ENCODE measurements around the gene MBTPS2. TPM values are rescaled to one million over a fixed set of nuclear protein-coding genes. Genes with fewer than 3 reads are reported as not detected.

Gene MBTPS2
- total RNA-seq (2022) (27.6 and 29.7 TPM in 2 replicates), Bru-seq, nascent RNA (percentile 76 among the genes with signal in this experiment), BruChase-seq, experiment 1, labeled RNA remaining after a 6-hour chase (percentile 85 among the genes with signal in this experiment), BruChase-seq, experiment 2, labeled RNA remaining after a 2-hour chase (percentile 75 among the genes with signal in this experiment)
- long read RNA-seq, full-length matches to known transcripts, result 30 of 39 reads
- long read RNA-seq, partial matches to known transcripts, result 4 of 39 reads
- long read RNA-seq, other reads (novel, unspliced or antisense), result 5 of 39 reads

- DNase-seq, result peak; percentile 84
- no TSS peak for BruUV-seq (replicated peaks)
- intact Hi-C loops (cut with micrococcal nuclease; ENCODE audit: unreplicated experiment), result loop anchor here (5.0 kb wide), 2 partner anchors 42 to 133 kb away; no protein-coding TSS in a partner anchor
- no peaks in the 10 kb centered on the region for H3K9me3 Mint-ChIP-seq (ENCODE audit: low read depth, unreplicated experiment)
- H3K36me3 Mint-ChIP-seq (ENCODE audit: insufficient read depth, unreplicated experiment), result peaks cover 15% of the 10 kb centered on the region
- no peak for TF ChIP-seq CTCF (IDR thresholded peaks at IDR 0.05; ENCODE audit: unreplicated experiment)
- no peaks in the 10 kb centered on the region for H3K27me3 Mint-ChIP-seq (ENCODE audit: unreplicated experiment)
- peak within 1 kb of the TSS; percentile 86 for H3K4me3 Mint-ChIP-seq (ENCODE audit: low read depth, unreplicated experiment)
- no peaks in the 10 kb centered on the region for H3K4me1 Mint-ChIP-seq (ENCODE audit: low read depth, unreplicated experiment)
- CTCF ChIA-PET, result interaction anchor here (1.2 to 1.5 kb wide), 3 partner anchors 41 to 136 kb away, joined by 3 to 7 read pairs (median 3); no protein-coding TSS in a partner anchor
- H3K27ac Mint-ChIP-seq (ENCODE audit: unreplicated experiment), result peak within 1 kb of the TSS; percentile 83
Measured at GRCh38 chrX:21839334-21840192, at the start of gene MBTPS2. MBTPS2 (plus strand) TSS chrX:21839617; CDS start chrX:21839735, 118 bp downstream.

GRCh38 chrX:21798677-21799219, 40.7 kb upstream of the MBTPS2 start:
- CTCF ChIA-PET, result interaction anchor here (0.6 to 1.4 kb wide), 6 partner anchors 10 to 1427 kb away, joined by 3 to 5 read pairs (median 3); no protein-coding TSS in a partner anchor
- peaks cover 65% of the 10 kb centered on the region for H3K4me1 Mint-ChIP-seq (ENCODE audit: low read depth, unreplicated experiment)
- BruUV-seq (replicated peaks), result no TSS peak
- TF ChIP-seq CTCF (IDR thresholded peaks at IDR 0.05; ENCODE audit: unreplicated experiment), result no peak
- H3K4me3 Mint-ChIP-seq (ENCODE audit: low read depth, unreplicated experiment), result peak overlapping the region; percentile 28
- H3K27ac Mint-ChIP-seq (ENCODE audit: unreplicated experiment), result peak overlapping the region; percentile 95
- DNase-seq, result peak; percentile 81
- intact Hi-C loops (cut with micrococcal nuclease; ENCODE audit: unreplicated experiment), result loop anchor here (5.0 kb wide), 2 partner anchors 44 to 144 kb away; partner anchors contain the start of gene SMS
- H3K9me3 Mint-ChIP-seq (ENCODE audit: low read depth, unreplicated experiment), result no peaks in the 10 kb centered on the region
- H3K27me3 Mint-ChIP-seq (ENCODE audit: unreplicated experiment), result no peaks in the 10 kb centered on the region
- peaks cover 8% of the 10 kb centered on the region for H3K36me3 Mint-ChIP-seq (ENCODE audit: insufficient read depth, unreplicated experiment)

GRCh38 chrX:21799767-21800166, 39.6 kb upstream of the MBTPS2 start:
- no peaks in the 10 kb centered on the region for H3K9me3 Mint-ChIP-seq (ENCODE audit: low read depth, unreplicated experiment)
- intact Hi-C loops (cut with micrococcal nuclease; ENCODE audit: unreplicated experiment), result loop anchor here (5.0 kb wide), 2 partner anchors 43 to 143 kb away; partner anchors contain the start of gene SMS
- CTCF ChIA-PET, result no interaction called here
- no TSS peak for BruUV-seq (replicated peaks)
- H3K27me3 Mint-ChIP-seq (ENCODE audit: unreplicated experiment), result no peaks in the 10 kb centered on the region
- H3K4me1 Mint-ChIP-seq (ENCODE audit: low read depth, unreplicated experiment), result peaks cover 65% of the 10 kb centered on the region
- peak overlapping the region; percentile 95 for H3K27ac Mint-ChIP-seq (ENCODE audit: unreplicated experiment)
- H3K4me3 Mint-ChIP-seq (ENCODE audit: low read depth, unreplicated experiment), result peak overlapping the region; percentile 28
- TF ChIP-seq CTCF (IDR thresholded peaks at IDR 0.05; ENCODE audit: unreplicated experiment), result no peak
- H3K36me3 Mint-ChIP-seq (ENCODE audit: insufficient read depth, unreplicated experiment), result peaks cover 8% of the 10 kb centered on the region
- DNase-seq, result no peak

GRCh38 chrX:21800344-21800770, 39.1 kb upstream of the MBTPS2 start:
- Mint-ChIP-seq H3K9me3 (ENCODE audit: low read depth, unreplicated experiment) (no peaks in the 10 kb centered on the region), H3K27ac (ENCODE audit: unreplicated experiment) (peak overlapping the region; percentile 95), H3K27me3 (ENCODE audit: unreplicated experiment) (no peaks in the 10 kb centered on the region), H3K4me1 (ENCODE audit: low read depth, unreplicated experiment) (peaks cover 65% of the 10 kb centered on the region), H3K4me3 (ENCODE audit: low read depth, unreplicated experiment) (no peak overlapping the region), H3K36me3 (ENCODE audit: insufficient read depth, unreplicated experiment) (peaks cover 8% of the 10 kb centered on the region)
- no peak for TF ChIP-seq CTCF (IDR thresholded peaks at IDR 0.05; ENCODE audit: unreplicated experiment)
- intact Hi-C loops (cut with micrococcal nuclease; ENCODE audit: unreplicated experiment), result no loop called here
- no peak for DNase-seq
- BruUV-seq (replicated peaks), result no TSS peak
- CTCF ChIA-PET, result no interaction called here

Measured in Calu3 (cell line).